Activated naive CD4-positive, alpha-beta T cell treated with anti-CD3 and anti-CD28 coated beads, Interleukin-2, amount 50 U/mL, for 24 hours (primary cell): Measurements from ENCODE around the gene LYRM4.
"Not testable (repeated sequence)": the region's sequence is repeated elsewhere in the genome, so short reads cannot be mapped to it uniquely, and the experiment has no call there.

Experiments
- H3K27ac Mint-ChIP-seq: one replicate; pipeline ENCODE4 v1.8.0; 2021; ENCODE audit warnings: mild to moderate bottlenecking, mixed read lengths
- H3K27me3 Mint-ChIP-seq: one replicate; pipeline ENCODE4 v1.8.0; 2021; ENCODE audit warnings: mixed read lengths
- H3K36me3 Mint-ChIP-seq: one replicate; pipeline ENCODE4 v1.8.0; 2021; ENCODE audit warnings: mixed read lengths
- H3K4me1 Mint-ChIP-seq: one replicate; pipeline ENCODE4 v1.8.0; 2021; ENCODE audit warnings: mixed read lengths
- H3K4me3 Mint-ChIP-seq: one replicate; pipeline ENCODE4 v1.8.0; 2021; ENCODE audit warnings: mild to moderate bottlenecking, mixed read lengths
- H3K9me3 Mint-ChIP-seq: one replicate; pipeline ENCODE4 v1.8.0; 2021; ENCODE audit warnings: mixed read lengths

Gene LYRM4

DNA sequence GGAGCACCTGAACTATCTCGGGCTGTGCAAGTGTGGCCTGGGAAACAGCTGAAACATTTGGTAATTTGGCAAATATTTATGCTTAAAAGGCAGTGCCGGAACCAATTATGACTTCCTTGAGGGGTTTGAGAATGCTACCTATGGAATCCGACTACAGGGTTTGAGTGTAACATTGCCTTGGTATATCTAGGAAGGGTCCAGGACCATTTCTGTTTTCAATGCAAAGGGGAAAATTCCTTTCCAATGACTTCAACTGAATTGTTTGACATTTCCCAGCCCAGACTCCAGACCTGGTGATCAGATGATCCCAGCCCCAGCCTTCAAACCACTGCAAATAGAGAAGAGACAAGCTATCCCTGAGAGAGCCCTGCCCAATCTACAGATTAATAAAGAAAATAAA, 180.2 kb downstream of the LYRM4 start:
- Mint-ChIP-seq H3K4me1 (no peaks in the 10 kb centered on the region), H3K27ac (no peak overlapping the region), H3K36me3 (no peaks in the 10 kb centered on the region), H3K27me3 (peaks cover 16% of the 10 kb centered on the region), H3K4me3 (no peak overlapping the region), H3K9me3 (no peaks in the 10 kb centered on the region)

DNA sequence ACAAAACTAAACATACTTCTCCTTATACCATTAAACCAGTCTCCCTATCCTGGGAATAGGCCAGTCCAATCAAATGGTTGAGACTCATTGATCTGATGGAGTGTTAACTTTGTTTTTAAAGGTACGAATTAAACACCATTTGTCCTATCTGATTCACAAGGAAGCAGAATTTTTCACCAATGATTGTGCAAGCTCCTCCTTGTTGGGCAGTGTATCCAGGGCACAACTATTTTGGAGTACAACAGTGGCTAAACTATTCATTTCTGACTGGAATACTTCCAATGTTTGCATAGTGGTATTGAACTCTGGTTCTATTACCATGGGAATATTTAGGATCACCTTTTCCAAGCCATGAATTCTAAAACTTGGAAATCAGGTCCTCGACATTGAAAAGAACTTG, 181.1 kb downstream of the LYRM4 start:
- Mint-ChIP-seq H3K27ac (no peak overlapping the region), H3K27me3 (peaks cover 17% of the 10 kb centered on the region), H3K9me3 (no peaks in the 10 kb centered on the region), H3K4me1 (no peaks in the 10 kb centered on the region), H3K36me3 (peaks cover 3% of the 10 kb centered on the region), H3K4me3 (no peak overlapping the region)

DNA sequence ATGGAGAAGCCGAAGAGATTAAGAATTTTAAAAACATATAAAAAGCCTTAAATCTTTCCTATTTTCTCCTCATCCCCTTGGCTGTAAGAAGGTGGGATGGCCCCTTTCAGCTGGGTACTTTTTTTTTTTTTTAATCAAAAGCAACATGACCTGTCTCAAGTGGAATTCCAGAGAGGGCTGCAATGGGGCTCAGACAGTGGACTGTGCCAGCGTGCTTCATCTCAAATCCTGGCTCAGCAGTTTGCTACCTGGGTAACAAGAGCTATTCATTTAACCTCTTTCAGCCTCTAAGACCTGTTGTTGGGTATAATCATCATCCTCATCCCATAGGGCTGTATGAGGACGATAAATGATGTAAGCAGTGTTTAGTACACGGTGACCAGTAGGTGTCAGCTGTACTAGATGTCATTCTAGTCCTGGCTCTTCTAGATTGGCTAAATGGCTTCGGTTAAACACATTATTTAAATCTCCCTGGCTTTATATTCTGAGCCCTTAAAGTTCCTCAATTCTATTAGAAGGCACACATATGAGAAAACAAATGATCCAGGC, 182.6 kb downstream of the LYRM4 start:
- Mint-ChIP-seq H3K27me3 (peaks cover 10% of the 10 kb centered on the region), H3K36me3 (peaks cover 4% of the 10 kb centered on the region), H3K27ac (no peak overlapping the region), H3K4me3 (no peak overlapping the region), H3K9me3 (no peaks in the 10 kb centered on the region), H3K4me1 (no peaks in the 10 kb centered on the region)

DNA sequence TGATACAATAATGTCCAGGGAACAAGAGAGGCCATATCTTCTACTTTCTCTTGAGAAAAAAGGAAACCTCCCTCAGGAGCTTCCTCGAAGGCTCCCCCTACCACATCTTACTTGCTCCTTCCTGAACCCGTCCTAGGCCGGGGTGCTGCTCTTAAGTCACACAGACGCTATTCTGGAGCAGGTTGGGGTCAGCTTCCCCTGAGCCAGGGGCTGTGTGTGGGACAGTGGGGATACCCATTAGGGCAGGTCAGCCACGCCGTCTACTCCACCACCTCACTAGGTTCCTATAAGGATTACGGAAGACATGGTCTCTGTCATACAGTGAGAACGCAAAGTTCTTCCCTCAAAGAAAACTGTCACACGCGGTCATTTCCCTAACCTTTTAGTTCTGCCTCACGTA, 183.8 kb downstream of the LYRM4 start:
- Mint-ChIP-seq H3K36me3 (peaks cover 4% of the 10 kb centered on the region), H3K4me1 (peaks cover 5% of the 10 kb centered on the region), H3K27me3 (peaks cover 4% of the 10 kb centered on the region), H3K9me3 (no peaks in the 10 kb centered on the region), H3K27ac (no peak overlapping the region), H3K4me3 (no peak overlapping the region)

DNA sequence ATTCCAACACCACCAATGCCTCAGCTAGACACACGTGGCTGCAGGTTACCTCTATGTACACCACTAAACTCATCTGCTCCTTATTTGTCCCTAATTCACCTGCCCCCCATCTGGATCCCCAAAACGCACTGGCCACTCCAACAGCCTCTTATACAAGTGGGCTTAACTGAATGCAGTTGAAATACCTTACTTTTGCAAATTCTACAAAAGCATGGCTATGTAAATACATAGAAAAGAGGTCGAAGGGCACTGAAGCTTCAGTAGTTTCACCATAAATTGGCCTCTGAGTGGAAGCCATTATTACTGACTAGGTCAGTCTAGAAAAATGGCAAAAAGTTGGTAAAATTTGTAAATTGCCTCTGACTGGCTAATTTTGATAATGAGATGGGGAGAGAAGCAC, 186.8 kb downstream of the LYRM4 start:
- H3K27me3 Mint-ChIP-seq = peaks cover 3% of the 10 kb centered on the region

DNA sequence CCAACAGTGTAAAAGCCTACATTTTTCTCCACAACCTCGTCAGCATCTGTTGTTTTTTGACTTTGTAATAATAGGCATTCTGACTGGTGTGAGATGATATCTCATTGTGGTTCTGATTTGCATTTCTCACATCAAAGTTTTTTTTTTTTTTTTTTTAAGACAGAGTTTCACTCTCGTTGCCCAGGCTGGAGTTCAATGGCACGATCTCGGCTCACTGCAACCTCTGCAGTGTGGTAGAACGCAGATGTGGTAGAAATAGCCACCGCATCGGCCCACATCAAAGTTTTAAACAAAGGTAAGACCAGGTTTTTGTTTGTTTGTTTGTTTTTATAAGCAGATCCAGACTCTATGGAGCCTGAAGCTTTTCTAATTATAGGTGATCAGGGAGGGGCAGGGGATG, 188.3 kb downstream of the LYRM4 start:
- Mint-ChIP-seq H3K27ac (no peak overlapping the region), H3K27me3 (peaks cover 3% of the 10 kb centered on the region), H3K4me1 (peaks cover 5% of the 10 kb centered on the region), H3K9me3 (no peaks in the 10 kb centered on the region), H3K36me3 (peaks cover 4% of the 10 kb centered on the region), H3K4me3 (no peak overlapping the region)

More for the DNA sequence above, 186.8 kb downstream of the LYRM4 start:
- H3K36me3 Mint-ChIP-seq = peaks cover 4% of the 10 kb centered on the region
- no peak overlapping the region for H3K4me3 Mint-ChIP-seq
- H3K27ac Mint-ChIP-seq = no peak overlapping the region
- peaks cover 5% of the 10 kb centered on the region for H3K4me1 Mint-ChIP-seq
- no peaks in the 10 kb centered on the region for H3K9me3 Mint-ChIP-seq

DNA sequence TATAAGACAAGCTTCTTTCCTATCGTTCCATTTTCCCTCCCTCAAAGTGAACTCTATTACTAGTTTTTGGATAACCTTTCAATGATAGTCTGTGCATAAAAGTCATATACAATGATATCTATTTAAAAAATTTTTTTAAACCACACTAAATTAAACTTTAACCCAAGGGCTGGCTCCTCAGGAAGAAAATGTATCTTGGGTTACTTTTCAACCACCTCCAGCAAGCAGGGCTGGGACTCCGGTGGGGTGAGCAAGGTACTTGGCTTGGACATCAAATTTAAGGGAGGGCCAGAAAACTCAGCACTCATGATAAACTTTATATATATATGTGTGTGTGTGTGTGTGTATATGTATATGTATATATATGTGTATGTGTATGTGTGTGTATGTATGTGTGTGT, 189.5 kb downstream of the LYRM4 start:
- H3K4me1 Mint-ChIP-seq = peaks cover 5% of the 10 kb centered on the region
- peaks cover 4% of the 10 kb centered on the region for H3K36me3 Mint-ChIP-seq
- H3K9me3 Mint-ChIP-seq = no peaks in the 10 kb centered on the region
- H3K4me3 Mint-ChIP-seq = no peak overlapping the region
- H3K27me3 Mint-ChIP-seq = peaks cover 3% of the 10 kb centered on the region
- no peak overlapping the region for H3K27ac Mint-ChIP-seq

DNA sequence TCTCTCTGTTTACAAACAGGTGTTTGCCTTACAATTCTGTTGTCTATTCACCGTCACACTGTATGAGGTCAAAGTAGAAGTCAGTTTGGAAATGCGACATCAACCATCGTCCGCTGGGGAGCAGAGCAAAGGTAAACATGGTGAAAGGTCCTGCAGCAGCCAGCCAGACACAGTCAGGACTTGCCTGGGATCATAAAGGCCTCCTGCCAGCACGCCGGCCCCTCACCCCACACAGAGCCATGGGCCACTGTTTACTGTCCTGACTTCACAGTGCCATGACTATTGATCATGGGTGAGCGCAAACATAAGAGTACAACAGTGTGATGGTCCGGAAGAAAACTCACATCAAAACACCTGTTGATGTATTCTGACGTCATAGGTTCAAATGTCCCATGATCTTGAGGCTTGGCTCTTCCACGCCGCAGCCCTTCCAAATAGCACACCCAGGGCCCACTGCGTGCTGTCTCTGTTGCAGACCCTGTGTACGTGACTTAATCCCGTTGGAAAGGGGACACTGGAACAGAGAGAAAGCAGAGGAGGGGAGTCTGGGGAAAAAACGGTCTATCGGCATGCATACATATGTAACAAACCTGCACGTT, 192.5 kb downstream of the LYRM4 start:
- Mint-ChIP-seq H3K4me1 (peaks cover 5% of the 10 kb centered on the region), H3K27ac (no peak overlapping the region), H3K27me3 (no peaks in the 10 kb centered on the region)

DNA sequence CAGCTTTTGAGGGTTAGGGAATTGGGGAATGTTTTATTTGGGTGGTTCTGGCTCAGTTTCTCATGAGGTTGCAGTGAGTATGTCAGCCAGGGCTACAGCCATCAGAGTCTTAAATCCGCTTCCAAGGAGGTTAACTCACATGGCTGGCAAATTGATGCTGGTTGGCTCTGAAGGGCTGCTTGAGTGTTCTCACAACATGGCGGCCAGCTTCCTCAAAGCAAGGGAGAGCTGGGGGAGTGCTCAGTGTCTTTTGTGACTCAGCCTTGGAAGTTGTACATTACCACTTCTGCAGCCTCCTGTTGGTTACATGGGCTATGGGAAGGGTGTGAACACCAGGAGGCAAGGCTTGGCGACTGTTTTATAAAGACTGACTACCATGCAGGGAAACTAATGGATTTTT, 193.4 kb downstream of the LYRM4 start:
- Mint-ChIP-seq H3K27ac (no peak overlapping the region), H3K27me3 (no peaks in the 10 kb centered on the region)

More for the DNA sequence above, 192.5 kb downstream of the LYRM4 start:
- no peaks in the 10 kb centered on the region for H3K9me3 Mint-ChIP-seq
- no peaks in the 10 kb centered on the region for H3K36me3 Mint-ChIP-seq
- no peak overlapping the region for H3K4me3 Mint-ChIP-seq

DNA sequence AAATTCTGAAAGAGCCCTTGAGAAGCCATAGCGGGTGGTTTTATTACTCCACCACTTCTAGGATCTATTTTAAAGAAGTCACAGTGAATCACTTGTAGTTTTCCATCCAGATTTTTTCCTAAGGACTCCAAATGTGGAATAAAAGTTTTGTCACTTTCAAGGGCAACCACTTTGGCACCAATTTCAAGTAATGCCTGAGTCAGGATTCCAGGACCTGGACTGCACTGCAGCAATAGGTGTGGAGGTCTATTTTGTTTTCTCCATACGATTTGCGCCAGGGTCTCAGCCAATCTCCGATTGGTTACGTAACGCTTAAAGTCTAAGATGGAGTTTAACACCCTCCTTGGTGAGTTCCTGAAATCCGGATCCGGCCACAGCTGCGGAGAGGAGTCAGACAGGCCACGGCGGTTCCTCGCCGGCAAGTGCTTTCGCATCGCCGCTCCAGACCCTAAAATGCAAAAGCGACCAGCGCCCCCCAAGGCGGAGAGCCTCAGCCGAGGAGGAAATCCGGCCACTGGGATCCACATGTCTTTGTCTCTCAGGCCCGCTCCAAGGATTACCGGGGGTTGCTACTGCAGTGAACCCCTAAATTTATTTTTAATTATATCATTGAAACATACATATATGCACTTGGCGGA, 194.2 kb downstream of the LYRM4 start:
- no peak overlapping the region for H3K4me3 Mint-ChIP-seq
- H3K36me3 Mint-ChIP-seq = no peaks in the 10 kb centered on the region
- no peak overlapping the region for H3K27ac Mint-ChIP-seq
- no peaks in the 10 kb centered on the region for H3K9me3 Mint-ChIP-seq
- no peaks in the 10 kb centered on the region for H3K4me1 Mint-ChIP-seq
- H3K27me3 Mint-ChIP-seq = no peaks in the 10 kb centered on the region

More for the DNA sequence above, 193.4 kb downstream of the LYRM4 start:
- H3K4me3 Mint-ChIP-seq = no peak overlapping the region
- no peaks in the 10 kb centered on the region for H3K36me3 Mint-ChIP-seq
- H3K9me3 Mint-ChIP-seq = no peaks in the 10 kb centered on the region
- peaks cover 1% of the 10 kb centered on the region for H3K4me1 Mint-ChIP-seq

DNA sequence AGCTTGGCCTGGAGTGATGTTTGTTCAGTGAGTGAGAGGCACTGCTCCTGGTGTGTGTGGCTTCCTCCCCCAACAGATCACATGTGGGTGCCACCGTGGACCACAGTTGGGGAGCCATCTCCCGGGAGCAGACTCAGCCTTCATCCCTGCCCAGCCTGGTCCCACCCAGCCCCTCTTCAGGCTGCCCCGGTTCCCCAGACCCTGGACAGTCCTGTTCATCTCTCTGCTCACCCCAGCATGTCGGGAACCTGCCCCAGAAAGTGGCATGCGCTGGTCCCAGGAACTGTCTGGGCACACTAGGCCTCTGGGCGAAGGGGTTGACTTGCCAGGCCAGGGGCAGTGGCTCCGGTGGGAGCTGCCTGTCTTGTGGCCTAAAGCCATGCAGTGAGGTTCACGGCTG, 197.1 kb downstream of the LYRM4 start:
- Mint-ChIP-seq H3K27ac (no peak overlapping the region), H3K27me3 (no peaks in the 10 kb centered on the region), H3K36me3 (no peaks in the 10 kb centered on the region), H3K9me3 (no peaks in the 10 kb centered on the region), H3K4me3 (no peak overlapping the region), H3K4me1 (no peaks in the 10 kb centered on the region)

DNA sequence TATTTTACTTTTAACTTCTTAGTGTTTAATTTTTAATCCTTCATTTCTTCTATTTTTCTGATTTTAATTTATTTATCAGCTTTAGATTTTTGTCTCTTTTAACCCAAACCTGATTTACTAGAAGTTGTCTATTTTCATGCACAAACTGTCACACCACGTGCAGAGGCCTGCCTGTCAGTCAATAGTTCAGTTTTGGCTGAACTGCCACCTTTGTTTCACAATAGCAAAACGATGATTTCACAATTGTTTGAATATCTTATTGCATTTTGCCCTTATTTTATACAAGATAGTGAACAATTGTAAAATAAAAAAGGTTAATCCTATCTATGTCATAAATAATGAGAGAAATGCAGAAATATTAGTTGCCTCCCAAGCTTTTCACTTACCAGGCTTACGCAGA, 199.6 kb downstream of the LYRM4 start:
- no peaks in the 10 kb centered on the region for H3K27me3 Mint-ChIP-seq
- no peaks in the 10 kb centered on the region for H3K4me1 Mint-ChIP-seq
- H3K36me3 Mint-ChIP-seq = no peaks in the 10 kb centered on the region
- no peak overlapping the region for H3K4me3 Mint-ChIP-seq
- H3K27ac Mint-ChIP-seq = no peak overlapping the region
- no peaks in the 10 kb centered on the region for H3K9me3 Mint-ChIP-seq

DNA sequence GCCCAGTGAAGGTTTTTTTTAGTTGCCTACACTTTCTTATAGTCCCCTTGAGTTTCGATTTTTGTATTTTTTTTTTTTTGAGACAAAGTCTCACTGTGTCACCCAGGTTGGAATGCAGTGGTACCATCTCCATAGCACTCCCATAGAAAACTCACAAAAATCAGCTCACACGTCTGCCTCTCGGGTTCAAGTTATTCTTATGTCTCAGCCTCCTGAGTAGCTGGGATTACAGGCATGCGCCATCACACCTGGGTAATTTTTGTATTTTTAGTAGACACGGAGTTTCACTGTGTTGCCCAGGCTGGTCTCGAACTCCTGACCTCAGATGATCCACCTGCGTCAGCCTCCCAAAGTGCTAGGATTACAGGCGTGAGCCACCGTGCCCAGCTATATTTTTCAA, 200.3 kb downstream of the LYRM4 start:
- not testable (repeated sequence) for H3K9me3 Mint-ChIP-seq

DNA sequence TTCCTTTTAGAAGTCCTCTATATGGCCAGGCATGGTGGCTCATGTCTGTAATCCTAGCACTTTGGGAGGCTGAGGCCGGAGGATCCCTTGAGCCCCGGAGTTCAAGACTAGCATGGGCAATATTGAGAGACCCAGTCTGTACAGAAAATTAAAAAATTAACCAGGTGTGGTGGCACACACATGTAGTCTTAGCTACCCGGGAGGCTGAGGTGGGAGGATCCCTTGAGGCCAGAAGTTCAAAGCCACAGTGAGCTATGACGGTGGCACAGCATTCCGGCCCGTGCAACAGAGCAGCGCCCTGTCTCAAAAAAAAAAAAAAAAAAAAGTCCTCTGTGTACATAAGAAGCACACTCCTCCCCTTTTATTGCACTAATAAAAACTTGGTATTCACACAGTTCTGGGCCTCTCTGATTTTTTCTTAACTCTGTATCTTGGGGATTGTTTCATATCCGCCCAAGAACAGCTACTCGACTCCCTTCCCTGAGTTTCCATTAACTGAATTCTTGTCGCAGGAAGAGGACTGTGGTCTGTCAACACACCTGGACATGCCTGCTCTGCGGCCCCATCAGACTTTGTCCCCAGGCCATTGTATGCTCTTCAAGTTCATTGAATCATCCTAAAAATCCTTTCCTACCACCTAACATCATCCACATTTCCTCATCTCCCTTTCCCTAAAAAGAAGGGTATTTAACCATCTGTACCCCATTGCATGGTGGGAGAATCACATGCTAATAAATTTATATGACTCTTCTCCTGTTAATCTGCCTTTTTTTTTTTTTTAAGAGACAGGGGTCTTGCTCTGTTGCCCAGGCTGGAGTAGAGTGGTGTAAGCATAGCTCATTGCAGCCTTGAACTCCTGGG, 201.5 kb downstream of the LYRM4 start:
- H3K4me1 Mint-ChIP-seq = no peaks in the 10 kb centered on the region
- H3K9me3 Mint-ChIP-seq = no peaks in the 10 kb centered on the region
- H3K27ac Mint-ChIP-seq = no peak overlapping the region
- H3K4me3 Mint-ChIP-seq = no peak overlapping the region
- H3K27me3 Mint-ChIP-seq = no peaks in the 10 kb centered on the region
- peaks cover 2% of the 10 kb centered on the region for H3K36me3 Mint-ChIP-seq

More for the DNA sequence above, 200.3 kb downstream of the LYRM4 start:
- not testable (repeated sequence) for H3K36me3 Mint-ChIP-seq, H3K4me3 Mint-ChIP-seq, H3K27me3 Mint-ChIP-seq, H3K27ac Mint-ChIP-seq, H3K4me1 Mint-ChIP-seq
